Gastrocnemius medialis (tissue), 4 donors: Measurements from ENCODE around the gene ARHGAP24. TPM values are rescaled to one million over a fixed set of nuclear protein-coding genes. Genes with fewer than 3 reads are reported as not detected.

ENCODE experiments used
- ATAC-seq, 2 donors: fragments of 150-250 bp; one replicate each; pipeline ENCODE4 v1.9.1; 2016
- DNase-seq, 2 donors: peaks; one replicate each; pipeline ENCODE4 v3.0.0-alpha.2; 2019
- H3K27ac ChIP-seq, 4 donors: fragments of 200-600 bp; sonication (generic); 1 replicate in 1 of 4; 2 replicates in 3 of 4; pipeline ENCODE4 v1.5.1; 2016 to 2018; ENCODE audit warnings: mild to moderate bottlenecking in 2 of 4, moderate library complexity in 1 of 4
- H3K27me3 ChIP-seq, 3 donors: fragments of 200-600 bp; sonication (generic) in 2 of 3; 1 replicate in 1 of 3; 2 replicates in 2 of 3; pipeline versions ENCODE4 v1.5.1 to v1.6.0; 2016 to 2019; ENCODE audit warnings: mild to moderate bottlenecking in 1 of 3, moderate library complexity in 1 of 3
- H3K36me3 ChIP-seq, 2 donors: fragments of 200-600 bp; sonication (generic) in 1 of 2; one replicate each; pipeline ENCODE4 v1.5.1; 2017 to 2018
- H3K4me1 ChIP-seq, 2 donors: fragments of 200-600 bp; sonication (generic) in 1 of 2; one replicate each; pipeline ENCODE4 v1.5.1; 2016 to 2017; ENCODE audit warnings: mild to moderate bottlenecking in 2 of 2
- H3K4me3 ChIP-seq, 4 donors: fragments of 200-600 bp; sonication (generic) in 3 of 4; 1 replicate in 1 of 4; 2 replicates in 3 of 4; pipeline ENCODE4 v1.5.1; 2016 to 2019; ENCODE audit warnings: mild to moderate bottlenecking in 2 of 4
- H3K9me3 ChIP-seq, 3 donors: fragments of 200-600 bp; sonication (generic) in 2 of 3; 1 replicate in 1 of 3; 2 replicates in 2 of 3; pipeline ENCODE4 v1.5.1; 2016 to 2019
- POLR2A ChIP-seq, 2 donors: fragments of 450-650 bp; IDR thresholded peaks; one replicate each; pipeline ENCODE4 v1.6.1; 2017; ENCODE audit warnings: antibody characterized with exemption in 2 of 2, mild to moderate bottlenecking in 2 of 2, moderate library complexity in 2 of 2
- in situ Hi-C, 4 donors: fragments of 200-750 bp; cut with MboI; loops; one replicate each; pipeline versions ENCODE4 v1.15.0 to v1.8.0; 2017; ENCODE audit warnings: low sequenced_read_pairs in 4 of 4
- intact Hi-C: fragments of 100-400 bp; cut with DNase I; formaldehyde crosslinking; loops from one replicate; pipeline ENCODE4 v1.15.1; 2023; ENCODE audit warnings: low total_unique reads
- total RNA-seq, 4 donors: library from RNA; depleted of rRNA; stranded (reverse); fragments of >200 nt; gene quantifications; one replicate each; pipeline versions ENCODE4 v1.1.0 to v1.2.3, GENCODE V29; 2016
- TF ChIP-seq, protein P1 (sequence below), 5 experiments: fragments of 450-650 bp in 3 of 5; fragments of 200-600 bp in 2 of 5; sonication (generic) in 2 of 5; IDR thresholded peaks in 4 of 5; conservative IDR thresholded peaks in 1 of 5; 1 replicate in 4 of 5; 2 replicates in 1 of 5; pipeline ENCODE4 v1.5.1; 2016 to 2019; ENCODE audit warnings: antibody characterized with exemption in 5 of 5, mild to moderate bottlenecking in 3 of 5, moderate library complexity in 3 of 5

The ARHGAP24 gene
- total RNA-seq, 4 donors from 2014 or later = 2.8 to 7.8 (median 5.3) TPM

DNA sequence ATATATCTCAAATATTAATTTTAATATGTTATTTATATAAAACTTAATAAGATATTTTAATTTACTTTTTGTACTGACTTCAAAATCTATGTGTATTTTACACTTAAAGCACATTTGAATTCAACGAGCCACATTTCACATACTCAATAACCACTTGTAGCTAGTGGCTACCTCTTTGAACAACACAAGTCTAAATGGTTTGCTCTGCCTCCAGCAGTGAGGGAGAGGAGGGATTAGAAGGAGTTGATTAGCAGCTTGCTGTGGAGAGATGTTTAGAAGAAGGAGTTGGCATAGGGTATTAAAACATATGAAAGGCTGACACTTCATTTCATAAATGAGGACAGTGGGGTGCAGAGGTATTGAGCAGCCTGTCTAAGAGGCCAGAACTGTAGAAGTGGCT, 124.0 kb downstream of the ARHGAP24 start:
- in situ Hi-C loops = no loop called here
- no peak for ATAC-seq
- Histone ChIP-seq H3K4me3 (no peak overlapping the region), H3K27ac (no peak overlapping the region), H3K9me3 (no peaks in the 10 kb centered on the region), H3K36me3 (no peaks in the 10 kb centered on the region), H3K27me3 (no peaks in the 10 kb centered on the region), H3K4me1 (no peaks in the 10 kb centered on the region)
- intact Hi-C loops = no loop called here
- TF ChIP-seq, protein P1, sequence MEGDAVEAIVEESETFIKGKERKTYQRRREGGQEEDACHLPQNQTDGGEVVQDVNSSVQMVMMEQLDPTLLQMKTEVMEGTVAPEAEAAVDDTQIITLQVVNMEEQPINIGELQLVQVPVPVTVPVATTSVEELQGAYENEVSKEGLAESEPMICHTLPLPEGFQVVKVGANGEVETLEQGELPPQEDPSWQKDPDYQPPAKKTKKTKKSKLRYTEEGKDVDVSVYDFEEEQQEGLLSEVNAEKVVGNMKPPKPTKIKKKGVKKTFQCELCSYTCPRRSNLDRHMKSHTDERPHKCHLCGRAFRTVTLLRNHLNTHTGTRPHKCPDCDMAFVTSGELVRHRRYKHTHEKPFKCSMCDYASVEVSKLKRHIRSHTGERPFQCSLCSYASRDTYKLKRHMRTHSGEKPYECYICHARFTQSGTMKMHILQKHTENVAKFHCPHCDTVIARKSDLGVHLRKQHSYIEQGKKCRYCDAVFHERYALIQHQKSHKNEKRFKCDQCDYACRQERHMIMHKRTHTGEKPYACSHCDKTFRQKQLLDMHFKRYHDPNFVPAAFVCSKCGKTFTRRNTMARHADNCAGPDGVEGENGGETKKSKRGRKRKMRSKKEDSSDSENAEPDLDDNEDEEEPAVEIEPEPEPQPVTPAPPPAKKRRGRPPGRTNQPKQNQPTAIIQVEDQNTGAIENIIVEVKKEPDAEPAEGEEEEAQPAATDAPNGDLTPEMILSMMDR (IDR thresholded peaks at IDR 0.05 in 4 of 5, conservative IDR thresholded peaks at IDR 0.05 in 1 of 5) = no peak
- no peak for TF ChIP-seq POLR2A (IDR thresholded peaks at IDR 0.05)
- no peak for DNase-seq

DNA sequence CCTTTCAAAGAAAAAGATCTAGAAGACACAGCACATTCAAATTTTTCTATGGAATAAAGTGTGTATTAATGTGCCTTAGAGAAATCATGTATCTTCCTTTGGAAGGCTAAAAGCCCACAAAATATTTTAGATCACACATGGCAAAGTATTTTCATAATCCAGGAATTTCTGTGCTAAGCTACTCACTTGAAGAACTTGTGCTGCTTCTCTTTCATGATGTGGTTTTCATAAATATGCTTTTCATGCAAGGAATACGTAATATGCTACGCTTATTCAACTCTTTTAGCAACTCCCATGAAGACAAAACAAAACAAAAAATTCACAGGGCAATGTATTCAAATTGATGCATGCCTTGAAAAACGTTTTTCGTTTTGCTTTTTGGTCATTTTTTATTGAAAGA, 125.6 kb downstream of the ARHGAP24 start:
- no peak for TF ChIP-seq POLR2A (IDR thresholded peaks at IDR 0.05)
- TF ChIP-seq, protein P1 (IDR thresholded peaks at IDR 0.05 in 4 of 5, conservative IDR thresholded peaks at IDR 0.05 in 1 of 5) = no peak
- Histone ChIP-seq H3K27me3 (no peaks in the 10 kb centered on the region), H3K36me3 (no peaks in the 10 kb centered on the region), H3K27ac (no peak overlapping the region), H3K9me3 (no peaks in the 10 kb centered on the region), H3K4me1 (no peaks in the 10 kb centered on the region), H3K4me3 (no peak overlapping the region)
- no peak for ATAC-seq
- intact Hi-C loops = no loop called here
- in situ Hi-C loops = no loop called here
- no peak for DNase-seq

DNA sequence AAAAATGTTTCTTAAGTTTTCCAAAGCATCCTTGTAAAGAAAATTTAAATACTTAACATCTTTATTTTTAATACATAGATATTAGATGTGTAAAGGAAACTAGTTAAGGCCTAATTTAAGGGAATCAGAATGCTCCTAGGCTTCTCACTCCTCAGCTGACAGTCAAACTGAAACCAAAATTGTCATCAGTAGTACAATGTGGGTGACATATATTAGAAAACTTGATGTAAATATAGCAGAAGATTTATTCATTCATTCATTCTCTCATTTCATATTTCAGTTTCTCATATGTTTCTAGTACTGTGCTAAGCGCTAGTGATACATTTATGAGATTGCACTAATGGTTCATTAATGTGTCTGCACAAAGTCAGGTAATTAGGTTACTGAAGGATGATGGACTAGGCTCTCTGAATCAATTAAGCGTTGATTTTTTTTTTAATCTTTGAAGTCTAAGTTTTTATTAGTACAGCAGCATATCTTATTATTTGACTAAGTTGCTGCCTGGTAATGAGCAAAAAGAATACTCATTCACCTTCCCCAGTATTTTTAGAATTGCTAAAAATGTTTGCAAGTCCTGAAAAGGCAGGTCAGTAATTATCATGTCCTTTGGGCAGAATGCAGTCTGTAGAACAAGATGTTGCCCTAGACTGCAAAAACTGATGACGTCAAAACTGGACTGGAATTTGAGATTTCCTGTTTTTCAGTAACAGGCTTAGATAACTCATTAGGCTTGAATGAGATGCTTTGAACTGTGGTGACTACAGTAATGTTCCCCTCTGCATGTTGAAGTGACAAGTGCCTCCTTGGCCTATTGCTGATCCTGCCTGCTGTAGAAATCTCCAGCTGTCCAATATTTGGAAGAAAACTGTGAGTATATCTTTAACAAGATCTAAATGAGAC, 128.7 kb downstream of the ARHGAP24 start:
- H3K27me3 ChIP-seq = no peaks in the 10 kb centered on the region
- no peak overlapping the region for H3K27ac ChIP-seq
- intact Hi-C loops = no loop called here
- no peak for ATAC-seq
- H3K4me3 ChIP-seq = no peak overlapping the region
- H3K9me3 ChIP-seq = no peaks in the 10 kb centered on the region
- in situ Hi-C loops = no loop called here
- no peaks in the 10 kb centered on the region for H3K4me1 ChIP-seq
- H3K36me3 ChIP-seq = no peaks in the 10 kb centered on the region
- TF ChIP-seq, protein P1 (IDR thresholded peaks at IDR 0.05 in 4 of 5, conservative IDR thresholded peaks at IDR 0.05 in 1 of 5) = no peak
- TF ChIP-seq POLR2A (IDR thresholded peaks at IDR 0.05) = no peak
- no peak for DNase-seq

DNA sequence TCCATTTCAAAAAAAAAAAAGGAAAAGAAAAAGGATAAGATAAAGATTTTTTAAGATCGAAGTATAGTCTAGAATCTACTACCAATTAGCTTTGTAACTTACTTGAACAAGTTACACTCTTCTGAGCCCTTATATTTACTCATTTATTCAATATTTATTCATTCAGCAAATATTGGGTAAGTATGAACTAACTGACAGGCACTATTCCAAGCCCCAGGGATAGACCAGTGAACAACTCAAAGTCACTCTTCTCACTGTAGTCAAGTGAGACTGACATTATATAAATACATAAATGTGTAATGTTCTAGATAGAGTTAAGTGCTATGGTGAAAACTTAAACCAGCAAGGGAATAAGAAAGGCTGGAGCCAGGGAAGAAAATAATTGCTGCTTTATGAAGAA, 131.6 kb downstream of the ARHGAP24 start:
- no peak for DNase-seq
- H3K36me3 ChIP-seq = no peaks in the 10 kb centered on the region
- no peak for ATAC-seq
- no peak overlapping the region for H3K4me3 ChIP-seq
- intact Hi-C loops = no loop called here
- in situ Hi-C loops = no loop called here
- H3K27ac ChIP-seq = no peak overlapping the region
- no peaks in the 10 kb centered on the region for H3K4me1 ChIP-seq
- no peaks in the 10 kb centered on the region for H3K27me3 ChIP-seq
- no peaks in the 10 kb centered on the region for H3K9me3 ChIP-seq
- TF ChIP-seq, protein P1 (IDR thresholded peaks at IDR 0.05 in 4 of 5, conservative IDR thresholded peaks at IDR 0.05 in 1 of 5) = no peak
- TF ChIP-seq POLR2A (IDR thresholded peaks at IDR 0.05) = no peak
